ENCODE measurements around the gene TMEM131.
"Not testable (repeated sequence)": the region's sequence is repeated elsewhere in the genome, so short reads cannot be mapped to it uniquely, and the experiment has no call there.

Gene TMEM131

GRCh38 chr2:97868986-97869721, 126.6 kb downstream of the TMEM131 start:
- DNase-seq (ENCODE audit: extremely low read depth, insufficient read length) = no peak
- no peaks in the 10 kb centered on the region; the same call in 1 of the 2 replicates for H3K36me3 ChIP-seq (ENCODE audit: control insufficient read depth, insufficient read depth, low read length)
- H3K4me3 ChIP-seq (replicated peaks; ENCODE audit: low read depth, low read length) = no peak overlapping the region
- TF ChIP-seq CTCF (IDR thresholded peaks at IDR 0.05; ENCODE audit: insufficient read depth, low read length, poor library complexity, severe bottlenecking) = no peak
- H3K27me3 ChIP-seq (replicated peaks; ENCODE audit: control insufficient read depth, insufficient read depth, low read length) = no peaks in the 10 kb centered on the region

- Histone ChIP-seq H3K36me3 (ENCODE audit: control insufficient read depth, insufficient read depth, low read length) (no peaks in the 10 kb centered on the region; the same call in 1 of the 2 replicates), H3K4me3 (replicated peaks; ENCODE audit: low read depth, low read length) (no peak overlapping the region), H3K27me3 (replicated peaks; ENCODE audit: control insufficient read depth, insufficient read depth, low read length) (no peaks in the 10 kb centered on the region)
- DNase-seq (ENCODE audit: extremely low read depth, insufficient read length) = no peak
- TF ChIP-seq CTCF (IDR thresholded peaks at IDR 0.05; ENCODE audit: insufficient read depth, low read length, poor library complexity, severe bottlenecking) = no peak
Measured at GRCh38 chr2:97863829-97864228, 131.9 kb downstream of the TMEM131 start.

GRCh38 chr2:97861177-97861576, 134.6 kb downstream of the TMEM131 start:
- no peak for DNase-seq (ENCODE audit: extremely low read depth, insufficient read length)
- H3K4me3 ChIP-seq (replicated peaks; ENCODE audit: low read depth, low read length) = no peak overlapping the region
- no peaks in the 10 kb centered on the region for H3K27me3 ChIP-seq (replicated peaks; ENCODE audit: control insufficient read depth, insufficient read depth, low read length)
- no peak for TF ChIP-seq CTCF (IDR thresholded peaks at IDR 0.05; ENCODE audit: insufficient read depth, low read length, poor library complexity, severe bottlenecking)
- no peaks in the 10 kb centered on the region for H3K36me3 ChIP-seq (ENCODE audit: control insufficient read depth, insufficient read depth, low read length)

GRCh38 chr2:97858442-97858841, 137.3 kb downstream of the TMEM131 start:
- Histone ChIP-seq H3K36me3 (ENCODE audit: control insufficient read depth, insufficient read depth, low read length) (no peaks in the 10 kb centered on the region), H3K4me3 (replicated peaks; ENCODE audit: low read depth, low read length) (no peak overlapping the region), H3K27me3 (replicated peaks; ENCODE audit: control insufficient read depth, insufficient read depth, low read length) (no peaks in the 10 kb centered on the region)
- TF ChIP-seq CTCF (IDR thresholded peaks at IDR 0.05; ENCODE audit: insufficient read depth, low read length, poor library complexity, severe bottlenecking) = no peak
- DNase-seq (ENCODE audit: extremely low read depth, insufficient read length) = no peak

GRCh38 chr2:97857553-97857952, 138.2 kb downstream of the TMEM131 start:
- Histone ChIP-seq H3K4me3 (replicated peaks; ENCODE audit: low read depth, low read length) (no peak overlapping the region), H3K27me3 (replicated peaks; ENCODE audit: control insufficient read depth, insufficient read depth, low read length) (no peaks in the 10 kb centered on the region), H3K36me3 (ENCODE audit: control insufficient read depth, insufficient read depth, low read length) (no peaks in the 10 kb centered on the region)
- DNase-seq (ENCODE audit: extremely low read depth, insufficient read length) = no peak
- no peak for TF ChIP-seq CTCF (IDR thresholded peaks at IDR 0.05; ENCODE audit: insufficient read depth, low read length, poor library complexity, severe bottlenecking)

GRCh38 chr2:97853057-97853456, 142.7 kb downstream of the TMEM131 start:
- H3K27me3 ChIP-seq (replicated peaks; ENCODE audit: control insufficient read depth, insufficient read depth, low read length); DNase-seq (ENCODE audit: extremely low read depth, insufficient read length); H3K4me3 ChIP-seq (replicated peaks; ENCODE audit: low read depth, low read length); H3K36me3 ChIP-seq (ENCODE audit: control insufficient read depth, insufficient read depth, low read length): not testable (repeated sequence)

All from GM06990 (cell line).